Upper lobe of left lung (tissue), 4 donors: Measurements from ENCODE around the gene LRCOL1.

Experiments used
- POLR2A ChIP-seq, 4 donors: fragments of 450-650 bp; IDR thresholded peaks; one replicate each; pipeline ENCODE4 v1.5.1; 2016 to 2017; ENCODE audit warnings: antibody characterized with exemption in 4 of 4, mild to moderate bottlenecking in 2 of 4
- TF ChIP-seq, protein P1 (sequence below), 6 experiments: fragments of 450-650 bp in 4 of 6; fragments of 200-600 bp in 2 of 6; sonication (generic) in 2 of 6; IDR thresholded peaks; one replicate each; pipeline ENCODE4 v1.5.1; 2016 to 2019; ENCODE audit warnings: antibody characterized with exemption in 6 of 6

DNA sequence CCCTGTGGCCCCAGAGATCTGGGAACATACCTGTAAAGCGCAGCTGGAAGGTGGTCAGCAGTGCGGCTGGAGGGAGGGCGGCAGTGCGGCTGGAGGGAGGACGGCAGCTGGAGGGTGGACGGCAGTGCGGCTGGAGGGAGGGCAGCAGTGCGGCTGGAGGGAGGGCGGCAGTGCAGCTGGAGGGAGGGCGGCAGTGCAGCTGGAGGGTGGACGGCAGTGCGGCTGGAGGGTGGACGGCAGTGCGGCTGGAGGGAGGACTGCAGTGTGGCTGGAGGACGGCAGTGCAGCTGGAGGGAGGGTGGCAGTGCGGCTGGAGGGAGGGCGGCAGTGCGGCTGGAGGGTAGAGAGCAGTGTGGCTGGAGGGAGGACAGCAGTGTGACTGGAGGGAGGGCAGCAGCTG, 23.5 kb downstream of the LRCOL1 start:
- TF ChIP-seq, protein P1, sequence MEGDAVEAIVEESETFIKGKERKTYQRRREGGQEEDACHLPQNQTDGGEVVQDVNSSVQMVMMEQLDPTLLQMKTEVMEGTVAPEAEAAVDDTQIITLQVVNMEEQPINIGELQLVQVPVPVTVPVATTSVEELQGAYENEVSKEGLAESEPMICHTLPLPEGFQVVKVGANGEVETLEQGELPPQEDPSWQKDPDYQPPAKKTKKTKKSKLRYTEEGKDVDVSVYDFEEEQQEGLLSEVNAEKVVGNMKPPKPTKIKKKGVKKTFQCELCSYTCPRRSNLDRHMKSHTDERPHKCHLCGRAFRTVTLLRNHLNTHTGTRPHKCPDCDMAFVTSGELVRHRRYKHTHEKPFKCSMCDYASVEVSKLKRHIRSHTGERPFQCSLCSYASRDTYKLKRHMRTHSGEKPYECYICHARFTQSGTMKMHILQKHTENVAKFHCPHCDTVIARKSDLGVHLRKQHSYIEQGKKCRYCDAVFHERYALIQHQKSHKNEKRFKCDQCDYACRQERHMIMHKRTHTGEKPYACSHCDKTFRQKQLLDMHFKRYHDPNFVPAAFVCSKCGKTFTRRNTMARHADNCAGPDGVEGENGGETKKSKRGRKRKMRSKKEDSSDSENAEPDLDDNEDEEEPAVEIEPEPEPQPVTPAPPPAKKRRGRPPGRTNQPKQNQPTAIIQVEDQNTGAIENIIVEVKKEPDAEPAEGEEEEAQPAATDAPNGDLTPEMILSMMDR (IDR thresholded peaks at IDR 0.05) = no peak
- no peak for TF ChIP-seq POLR2A (IDR thresholded peaks at IDR 0.05)
